HG03159 (cell line): ENCODE results near the gene C6orf136.
A peak's percentile ranks its signal among the peaks of the same experiment; 100 is the strongest.
"Not testable (repeated sequence)": the region's sequence is repeated elsewhere in the genome, so short reads cannot be mapped to it uniquely, and the experiment has no call there.

Experiments used
- ATAC-seq: cut with Tn5 transposase; IDR thresholded peaks from one replicate; pipeline ENCODE4 v1.9.1; 2021; ENCODE audit warnings: mild to moderate bottlenecking, moderate library complexity; ENCODE audit not compliant: unreplicated experiment

The C6orf136 gene

GRCh38 chr6:30657454-30657853, 10.5 kb downstream of the C6orf136 start:
- ATAC-seq: no peak

- not testable (repeated sequence) for ATAC-seq
Measured at GRCh38 chr6:30657922-30658321, 11.0 kb downstream of the C6orf136 start.

- no peak for ATAC-seq
Measured at GRCh38 chr6:30664994-30665767, 18.2 kb downstream of the C6orf136 start.

- not testable (repeated sequence) for ATAC-seq
Measured at GRCh38 chr6:30666300-30666699, 19.4 kb downstream of the C6orf136 start.

GRCh38 chr6:30670760-30671527, 24.0 kb downstream of the C6orf136 start:
- ATAC-seq: no peak

- peak; percentile 63 for ATAC-seq
Measured at GRCh38 chr6:30672445-30673253, 25.7 kb downstream of the C6orf136 start, which contains the start of gene DHX16. TSS of gene DHX16 (minus strand) at chr6:30673006. CDS start at chr6:30672841, 165 bp downstream.

GRCh38 chr6:30676660-30677285, 29.8 kb downstream of the C6orf136 start:
- no peak for ATAC-seq

- ATAC-seq: no peak
Measured at GRCh38 chr6:30678964-30679726, 32.2 kb downstream of the C6orf136 start.

GRCh38 chr6:30679765-30680535, 33.0 kb downstream of the C6orf136 start:
- no peak for ATAC-seq

GRCh38 chr6:30681766-30682142, 34.8 kb downstream of the C6orf136 start:
- no peak for ATAC-seq

- ATAC-seq: peak; percentile 45
Measured at GRCh38 chr6:30682143-30683117, 35.5 kb downstream of the C6orf136 start.

GRCh38 chr6:30683183-30683979, 36.4 kb downstream of the C6orf136 start:
- ATAC-seq: no peak

- no peak for ATAC-seq
Measured at GRCh38 chr6:30683980-30684338, 37.0 kb downstream of the C6orf136 start.

GRCh38 chr6:30684386-30685156, 37.6 kb downstream of the C6orf136 start:
- ATAC-seq: no peak

- ATAC-seq: no peak
Measured at GRCh38 chr6:30685157-30686008, 38.5 kb downstream of the C6orf136 start.
